Glutamatergic neuron (in vitro differentiated cells): ENCODE results near the gene NIP7. TPM values are rescaled to one million over a fixed set of nuclear protein-coding genes. Genes with fewer than 3 reads are reported as not detected.
A peak's percentile ranks its signal among the peaks of the same experiment; 100 is the strongest.

Experiments used
- DNase-seq: peaks from one replicate; pipeline ENCODE4 v3.0.0; 2022
- H3K27ac Mint-ChIP-seq: one replicate; pipeline ENCODE4 v1.8.0; 2020; ENCODE audit warnings: mild to moderate bottlenecking, mixed read lengths, inconsistent platforms; ENCODE audit not compliant: unreplicated experiment
- H3K27me3 Mint-ChIP-seq: one replicate; pipeline ENCODE4 v1.8.0; 2020; ENCODE audit warnings: mild to moderate bottlenecking, moderate library complexity, mixed read lengths, inconsistent platforms; ENCODE audit not compliant: unreplicated experiment
- H3K36me3 Mint-ChIP-seq: one replicate; pipeline ENCODE4 v1.8.0; 2020; ENCODE audit warnings: mild to moderate bottlenecking, mixed read lengths, inconsistent platforms; ENCODE audit not compliant: unreplicated experiment
- H3K4me1 Mint-ChIP-seq: one replicate; pipeline ENCODE4 v1.8.0; 2020; ENCODE audit warnings: mild to moderate bottlenecking, low read depth, mixed read lengths, inconsistent platforms; ENCODE audit not compliant: unreplicated experiment
- H3K4me3 Mint-ChIP-seq: one replicate; pipeline ENCODE4 v1.8.0; 2020; ENCODE audit warnings: mild to moderate bottlenecking, mixed read lengths, inconsistent platforms; ENCODE audit not compliant: unreplicated experiment
- H3K9me3 Mint-ChIP-seq: one replicate; pipeline ENCODE4 v1.8.0; 2020; ENCODE audit warnings: mild to moderate bottlenecking, moderate library complexity, mixed read lengths, inconsistent platforms; ENCODE audit not compliant: unreplicated experiment
- total RNA-seq: library from RNA; stranded (reverse); fragmentation: NEBNext Ultra II Directional; extraction: Animal tissue kit (Norgen Biotek cat#: 25700); gene quantifications from one replicate; pipeline ENCODE4 v1.2.1, GENCODE V29; 2021; ENCODE audit not compliant: unreplicated experiment
- TF ChIP-seq, protein P1 (sequence below): fragments of 200-600 bp; sonication (generic); IDR thresholded peaks from one replicate; pipeline ENCODE4 v1.5.0; 2021; ENCODE audit not compliant: partially characterized antibody, unreplicated experiment

Gene NIP7
- total RNA-seq, 1 donor from 2014 or later, result 19.6 TPM

DNA sequence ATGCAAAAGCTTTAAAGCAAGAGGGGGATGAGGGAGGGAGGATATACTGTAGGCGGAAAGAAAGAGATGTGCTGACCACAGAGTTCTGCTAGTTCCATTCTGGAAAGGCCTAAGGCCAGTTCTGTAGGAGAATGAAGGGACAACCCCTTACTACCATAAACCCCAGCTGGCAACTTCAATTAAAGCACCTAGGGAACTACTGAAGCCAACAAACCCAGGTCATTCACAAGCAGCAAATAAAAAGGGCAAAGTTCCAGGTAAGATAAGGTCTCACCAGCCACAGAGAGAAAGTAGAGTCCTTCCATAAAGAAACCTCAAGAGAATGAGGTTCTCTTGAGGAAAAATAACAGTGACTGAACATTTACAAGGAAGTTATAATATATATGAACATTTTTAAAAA, 33.4 kb downstream of the NIP7 start:
- Mint-ChIP-seq H3K36me3 (no peaks in the 10 kb centered on the region), H3K9me3 (no peaks in the 10 kb centered on the region), H3K4me1 (no peaks in the 10 kb centered on the region), H3K4me3 (no peak overlapping the region), H3K27me3 (no peaks in the 10 kb centered on the region), H3K27ac (peak overlapping the region; percentile 33)
- TF ChIP-seq, protein P1, sequence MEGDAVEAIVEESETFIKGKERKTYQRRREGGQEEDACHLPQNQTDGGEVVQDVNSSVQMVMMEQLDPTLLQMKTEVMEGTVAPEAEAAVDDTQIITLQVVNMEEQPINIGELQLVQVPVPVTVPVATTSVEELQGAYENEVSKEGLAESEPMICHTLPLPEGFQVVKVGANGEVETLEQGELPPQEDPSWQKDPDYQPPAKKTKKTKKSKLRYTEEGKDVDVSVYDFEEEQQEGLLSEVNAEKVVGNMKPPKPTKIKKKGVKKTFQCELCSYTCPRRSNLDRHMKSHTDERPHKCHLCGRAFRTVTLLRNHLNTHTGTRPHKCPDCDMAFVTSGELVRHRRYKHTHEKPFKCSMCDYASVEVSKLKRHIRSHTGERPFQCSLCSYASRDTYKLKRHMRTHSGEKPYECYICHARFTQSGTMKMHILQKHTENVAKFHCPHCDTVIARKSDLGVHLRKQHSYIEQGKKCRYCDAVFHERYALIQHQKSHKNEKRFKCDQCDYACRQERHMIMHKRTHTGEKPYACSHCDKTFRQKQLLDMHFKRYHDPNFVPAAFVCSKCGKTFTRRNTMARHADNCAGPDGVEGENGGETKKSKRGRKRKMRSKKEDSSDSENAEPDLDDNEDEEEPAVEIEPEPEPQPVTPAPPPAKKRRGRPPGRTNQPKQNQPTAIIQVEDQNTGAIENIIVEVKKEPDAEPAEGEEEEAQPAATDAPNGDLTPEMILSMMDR, result no peak
- DNase-seq, result no peak

DNA sequence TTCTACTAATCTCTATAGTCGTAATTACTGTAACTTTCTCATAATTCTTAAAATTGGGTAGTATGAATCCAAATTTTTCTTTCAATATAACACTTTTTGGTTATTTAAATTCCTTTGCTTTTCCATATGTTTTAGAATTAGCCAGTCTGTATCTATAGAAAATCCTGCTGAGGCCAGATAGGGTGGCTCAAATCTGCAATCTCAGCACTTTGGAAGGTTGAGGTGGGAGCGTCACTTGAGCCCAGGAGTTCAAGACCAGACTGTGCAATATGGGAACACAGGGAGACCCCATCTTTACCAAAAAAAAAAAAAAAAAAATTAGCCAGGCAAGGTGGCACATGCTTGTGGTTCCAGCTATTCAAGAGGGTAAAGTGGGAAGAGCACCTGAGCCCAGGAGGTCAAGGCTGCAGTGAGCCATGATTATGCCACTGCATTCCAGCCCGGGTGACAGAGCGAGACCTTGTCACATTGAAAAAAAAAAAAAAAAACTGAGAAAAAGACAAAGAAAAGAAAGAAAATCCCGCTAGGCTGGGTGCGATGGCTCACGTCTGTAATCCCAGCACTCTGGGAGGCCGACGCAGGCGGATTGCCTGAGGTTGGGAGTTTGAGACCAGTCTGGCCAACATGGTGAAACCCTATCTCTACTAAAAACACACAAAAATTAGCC, 37.0 kb downstream of the NIP7 start:
- no peak for DNase-seq
- Mint-ChIP-seq H3K27me3 (no peaks in the 10 kb centered on the region), H3K4me3 (no peak overlapping the region), H3K36me3 (no peaks in the 10 kb centered on the region), H3K27ac (no peak overlapping the region), H3K4me1 (no peaks in the 10 kb centered on the region), H3K9me3 (no peaks in the 10 kb centered on the region)
- TF ChIP-seq, protein P1, result no peak

DNA sequence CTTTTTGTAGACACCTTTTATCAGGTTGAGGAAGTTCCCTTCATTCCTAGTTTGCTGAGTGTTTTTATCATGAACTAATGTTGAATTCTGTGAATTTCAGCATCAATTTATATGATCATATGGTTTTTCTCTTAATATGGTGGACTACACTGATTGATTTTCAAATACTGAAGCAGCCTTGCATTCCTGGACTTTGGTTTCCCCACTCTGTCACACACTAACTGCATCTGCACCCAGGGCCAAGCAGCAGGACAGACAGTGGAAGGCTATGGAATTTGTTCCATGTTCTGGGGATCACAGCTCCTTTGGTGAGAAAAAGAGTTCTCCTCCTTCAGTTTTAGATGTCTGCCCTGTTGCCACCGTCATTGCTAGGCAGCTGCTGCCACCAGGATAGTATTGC, 38.5 kb downstream of the NIP7 start:
- H3K9me3 Mint-ChIP-seq, result no peaks in the 10 kb centered on the region
- no peak overlapping the region for H3K27ac Mint-ChIP-seq
- no peak for DNase-seq
- no peaks in the 10 kb centered on the region for H3K27me3 Mint-ChIP-seq
- H3K4me3 Mint-ChIP-seq, result no peak overlapping the region
- H3K36me3 Mint-ChIP-seq, result no peaks in the 10 kb centered on the region
- TF ChIP-seq, protein P1, result no peak
- H3K4me1 Mint-ChIP-seq, result no peaks in the 10 kb centered on the region

DNA sequence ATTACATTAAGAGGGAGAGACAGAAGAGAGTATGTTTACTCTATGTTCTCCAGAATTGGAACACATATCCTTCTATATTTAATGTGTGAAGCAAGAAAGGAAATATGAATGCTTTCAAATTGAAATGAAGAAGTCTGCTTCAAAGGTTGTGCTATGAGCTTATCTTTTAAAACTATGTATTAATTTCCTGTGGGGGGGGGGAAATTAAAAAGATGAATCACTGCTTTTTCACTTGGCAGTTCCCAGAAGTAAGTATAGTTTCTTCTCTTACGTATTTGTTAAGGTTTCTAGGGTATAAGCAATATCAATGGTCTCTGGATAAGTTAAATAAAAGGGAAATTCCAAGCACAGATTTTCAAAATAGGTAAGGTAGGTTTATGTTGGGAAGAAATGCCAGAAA, 39.2 kb downstream of the NIP7 start:
- Mint-ChIP-seq H3K4me3 (no peak overlapping the region), H3K27me3 (no peaks in the 10 kb centered on the region), H3K36me3 (no peaks in the 10 kb centered on the region), H3K4me1 (no peaks in the 10 kb centered on the region), H3K27ac (no peak overlapping the region), H3K9me3 (no peaks in the 10 kb centered on the region)
- TF ChIP-seq, protein P1, result no peak
- DNase-seq, result no peak

DNA sequence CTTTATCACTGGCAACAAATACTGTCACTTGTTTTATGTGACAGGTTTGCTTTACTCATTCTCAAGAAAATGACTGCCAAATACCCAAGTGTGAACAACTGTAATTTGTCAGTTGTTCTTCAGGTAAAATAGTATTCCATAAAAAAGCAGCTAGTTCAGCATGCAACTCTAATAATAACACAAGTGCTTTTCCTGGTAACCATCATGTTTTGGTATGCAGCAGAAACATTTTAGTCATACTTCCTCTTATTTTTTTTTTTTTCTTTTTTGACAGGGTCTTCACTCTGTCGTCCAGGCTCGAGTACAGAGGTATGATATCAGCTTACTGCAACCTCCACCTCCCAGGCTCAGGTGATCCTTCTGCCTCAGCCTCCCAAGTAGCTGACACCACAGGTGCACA, 41.7 kb downstream of the NIP7 start:
- no peak for DNase-seq
- Mint-ChIP-seq H3K4me1 (peaks cover 3% of the 10 kb centered on the region), H3K27me3 (no peaks in the 10 kb centered on the region), H3K27ac (no peak overlapping the region), H3K36me3 (no peaks in the 10 kb centered on the region), H3K4me3 (no peak overlapping the region), H3K9me3 (no peaks in the 10 kb centered on the region)
- TF ChIP-seq, protein P1, result no peak
